Ecto neural progenitor cell (in vitro differentiated cells): ENCODE data around the gene ZNF682.
"Not testable (repeated sequence)": the region's sequence is repeated elsewhere in the genome, so short reads cannot be mapped to it uniquely, and the experiment has no call there.

Experiments
- DNase-seq: peaks from one replicate; pipeline ENCODE4 v3.0.0-alpha.2; 2018; ENCODE audit warnings: low spot score

The ZNF682 gene

DNA sequence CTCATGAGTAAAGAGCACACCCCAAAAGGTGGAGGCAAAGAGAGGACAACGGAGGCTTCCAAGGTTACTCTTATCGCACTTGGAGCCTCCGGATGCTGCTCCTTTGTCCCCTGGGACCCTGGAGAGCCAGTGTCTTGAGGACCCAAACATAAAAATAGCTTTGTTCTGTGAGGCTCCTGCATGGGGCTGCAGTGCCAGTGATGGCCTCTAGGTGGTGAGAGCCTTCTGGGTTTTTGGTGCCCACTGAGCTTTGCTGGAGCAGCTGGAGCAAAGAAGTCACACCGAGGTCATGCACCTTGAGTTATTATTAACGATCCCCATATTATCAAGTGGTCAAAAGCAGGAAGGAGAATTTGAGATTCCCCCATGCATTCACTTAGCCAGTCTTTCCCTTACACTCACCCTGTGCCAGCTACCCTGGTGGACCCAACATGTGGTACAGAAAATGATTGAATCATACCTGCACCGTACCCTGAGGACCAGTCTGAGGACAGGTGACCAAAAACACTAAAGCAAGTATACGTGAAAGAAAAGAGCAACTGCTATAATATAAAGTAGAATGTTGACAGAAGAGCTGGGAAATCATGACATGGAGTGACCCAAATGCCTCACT lies 41.5 kb downstream of the ZNF682 start:
- no peak for DNase-seq

DNA sequence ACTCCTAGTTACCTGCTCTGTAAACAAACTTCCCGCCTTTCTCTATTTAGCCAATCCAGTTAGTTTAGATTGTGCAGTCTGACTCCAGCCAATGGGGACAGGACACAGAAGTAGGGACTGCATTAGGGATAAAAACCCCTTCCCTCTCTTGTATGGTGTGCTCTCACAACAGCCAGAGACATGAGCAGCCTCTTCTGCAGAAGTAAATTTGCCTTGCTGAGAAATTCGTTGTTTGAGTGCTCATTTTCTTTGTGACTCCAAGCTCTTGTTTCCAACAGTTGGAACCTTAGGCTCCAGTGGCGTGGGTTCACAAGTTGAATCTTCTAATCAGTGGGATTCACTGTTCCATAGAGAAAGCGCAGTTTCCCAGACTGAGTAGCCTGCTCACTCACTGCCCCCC lies 72.4 kb downstream of the ZNF682 start:
- no peak for DNase-seq

DNA sequence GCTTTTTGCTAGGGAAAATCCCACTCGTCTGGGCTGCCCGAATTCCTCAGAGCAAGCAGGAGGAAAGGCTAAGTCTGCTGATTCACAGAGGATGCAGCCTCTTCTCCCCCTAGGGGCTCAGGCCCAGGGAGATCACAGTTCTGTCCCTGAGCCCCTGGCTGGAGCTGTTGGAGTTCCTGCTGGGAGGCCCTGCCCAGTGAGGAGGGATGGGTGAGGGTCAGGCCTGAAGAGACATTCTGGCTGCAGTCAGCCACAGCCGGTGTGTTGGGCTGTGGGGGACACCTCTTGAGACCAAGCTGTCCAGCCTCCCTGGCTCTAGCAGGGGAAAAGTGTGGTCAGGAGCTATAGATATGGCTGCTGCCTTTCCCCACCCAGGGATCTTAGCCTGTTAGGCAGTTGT lies 73.2 kb downstream of the ZNF682 start:
- DNase-seq: not testable (repeated sequence)

DNA sequence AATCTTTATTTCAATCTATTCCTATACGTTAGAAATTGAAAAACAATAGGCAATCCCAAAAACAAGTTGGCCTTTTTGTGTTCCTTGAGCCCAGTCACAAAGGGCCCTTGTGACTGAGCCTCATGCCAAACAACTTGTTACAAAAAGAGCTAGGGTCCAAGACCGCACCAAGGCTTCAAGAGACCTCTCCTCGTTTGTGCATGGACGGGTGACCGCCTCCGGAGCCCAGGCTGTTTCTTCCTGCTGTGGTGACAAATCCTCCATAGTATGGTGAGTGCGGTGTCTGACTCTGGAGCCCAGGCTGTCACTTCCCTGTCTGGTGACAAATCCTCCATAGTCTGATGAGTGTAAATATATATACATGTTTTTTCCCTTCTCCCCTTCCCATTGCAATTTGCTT lies 74.9 kb downstream of the ZNF682 start:
- no peak for DNase-seq

DNA sequence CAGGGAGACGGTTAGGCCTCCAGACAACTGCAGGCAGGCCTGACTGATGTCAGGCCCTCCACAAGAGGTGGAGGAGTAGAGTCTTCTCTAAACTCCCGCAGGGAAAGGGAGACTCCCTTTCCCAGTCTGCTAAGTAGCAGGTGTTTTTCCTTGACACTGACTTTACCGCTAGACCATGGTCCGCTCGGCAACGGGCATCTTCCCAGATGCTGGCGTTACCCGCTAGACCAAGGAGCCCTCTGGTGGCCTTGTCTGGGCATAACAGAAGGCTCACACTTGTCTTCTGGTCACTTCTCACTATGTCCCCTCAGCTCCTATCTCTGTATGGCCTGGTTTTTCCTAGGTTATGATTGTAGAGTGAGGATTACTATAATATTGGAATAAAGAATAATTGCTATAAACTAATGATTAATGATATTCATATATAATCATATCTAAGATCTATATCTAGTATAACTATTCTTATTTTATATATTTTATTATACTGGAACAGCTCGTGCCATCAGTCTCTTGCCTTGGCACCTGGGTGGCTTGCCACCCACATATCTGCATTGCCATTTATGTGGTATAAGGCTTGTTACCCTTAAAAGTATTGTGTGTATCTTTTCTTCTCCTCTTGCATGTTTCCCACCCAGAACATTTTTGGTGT lies 80.0 kb downstream of the ZNF682 start:
- DNase-seq: peak; percentile 75

DNA sequence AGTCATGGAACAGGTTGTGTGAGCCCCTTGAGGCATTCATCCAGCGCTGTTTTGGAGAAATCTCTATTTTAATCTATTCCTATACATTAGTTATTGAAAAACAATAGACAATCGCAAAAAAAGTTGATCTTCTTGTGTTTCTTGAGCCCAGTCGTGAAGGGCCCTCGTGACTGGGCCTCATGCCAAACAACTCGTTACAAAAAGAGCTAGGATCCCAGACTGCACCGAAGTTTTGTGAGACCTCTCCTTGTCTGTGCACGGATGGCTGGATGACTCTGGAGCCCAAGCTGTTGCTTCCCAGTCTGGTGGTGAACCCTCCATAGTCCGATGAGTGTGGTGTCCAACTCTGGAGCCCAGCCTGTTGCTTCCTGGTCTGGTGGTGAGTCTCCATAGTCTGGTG lies 81.5 kb downstream of the ZNF682 start:
- DNase-seq: not testable (repeated sequence)

DNA sequence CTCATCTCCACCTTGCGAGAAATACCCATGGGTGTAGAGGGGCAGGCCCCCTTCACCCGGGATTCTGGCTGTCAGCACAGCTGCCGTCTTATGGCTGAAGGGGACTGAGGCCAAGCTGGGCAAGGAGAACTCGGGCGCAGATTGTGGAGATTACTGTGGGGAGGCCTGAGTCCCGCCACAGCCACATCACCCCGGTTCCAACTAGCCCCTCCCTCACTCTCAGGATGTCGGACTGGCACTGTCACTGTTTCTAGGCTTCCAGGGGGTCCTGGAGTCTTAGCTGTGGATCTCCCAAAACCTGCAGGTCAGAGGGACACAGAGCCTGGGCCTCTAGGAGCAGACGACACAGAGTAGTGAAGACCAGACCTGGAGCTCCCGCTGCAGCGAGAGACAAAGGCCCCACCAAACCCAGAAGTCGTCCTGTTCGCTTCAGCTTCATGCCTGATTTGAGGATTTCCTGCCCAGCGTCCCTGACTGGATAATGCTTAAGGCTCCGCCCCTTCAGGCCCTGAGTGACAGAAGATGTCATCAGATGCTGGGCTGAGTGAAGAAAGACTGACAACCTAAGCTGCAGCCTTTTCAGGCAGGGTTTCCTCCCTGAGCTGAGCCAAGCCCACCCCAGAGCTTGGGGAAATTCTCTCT lies 82.8 kb downstream of the ZNF682 start:
- DNase-seq: peak; percentile 65

DNA sequence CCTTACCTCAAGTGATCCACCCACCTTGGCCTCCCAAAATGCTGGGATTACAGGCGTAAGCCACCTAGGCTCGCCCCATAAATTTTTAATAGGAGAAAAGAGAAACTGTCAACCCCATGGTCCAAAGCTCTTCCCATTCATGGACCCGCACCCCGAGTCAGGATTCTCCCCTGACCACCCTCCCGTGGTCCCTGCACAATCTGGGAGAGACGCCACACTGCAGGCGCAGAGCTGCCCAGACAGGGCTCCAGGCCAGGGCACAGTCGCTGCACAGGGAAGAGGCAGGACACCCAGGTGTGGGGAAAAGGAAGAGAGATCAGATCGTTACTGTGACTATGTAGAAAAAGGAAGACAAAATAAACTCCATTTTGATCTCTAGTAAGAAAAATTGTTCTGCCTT lies 84.1 kb downstream of the ZNF682 start:
- DNase-seq: no peak
